ENCODE data around the gene MLLT10.

The MLLT10 gene

GRCh38 chr10:21517134-21518031 lies 16.6 kb upstream of the MLLT10 start:
- peak; percentile 62 for DNase-seq

GRCh38 chr10:21518149-21518640 lies 15.8 kb upstream of the MLLT10 start:
- peak; percentile 73 for DNase-seq

- no peak for DNase-seq
These were observed 15.2 kb upstream of the MLLT10 start for GRCh38 chr10:21518641-21519396.

GRCh38 chr10:21519397-21519933 lies 14.6 kb upstream of the MLLT10 start:
- no peak for DNase-seq

- DNase-seq, result peak; percentile 28
These were observed 14.0 kb upstream of the MLLT10 start for GRCh38 chr10:21519941-21520436.

GRCh38 chr10:21520509-21520908 lies 13.5 kb upstream of the MLLT10 start:
- DNase-seq, result no peak

GRCh38 chr10:21520949-21521348 lies 13.1 kb upstream of the MLLT10 start:
- no peak for DNase-seq

- no peak for DNase-seq
These were observed 12.1 kb upstream of the MLLT10 start for GRCh38 chr10:21521751-21522533.

GRCh38 chr10:21522631-21523406 lies 11.2 kb upstream of the MLLT10 start:
- no peak for DNase-seq

- DNase-seq, result peak; percentile 90
These were observed 10.4 kb upstream of the MLLT10 start for GRCh38 chr10:21523557-21524008.

GRCh38 chr10:21524131-21524525 lies 9.9 kb upstream of the MLLT10 start:
- no peak for DNase-seq

GRCh38 chr10:21524526-21525366 lies 9.3 kb upstream of the MLLT10 start:
- DNase-seq, result no peak

- DNase-seq, result peak; percentile 90
These were observed 8.5 kb upstream of the MLLT10 start, which contains the start of gene SKIDA1 for GRCh38 chr10:21525367-21526187. Gene SKIDA1 (minus strand): TSS chr10:21525682. CDS start chr10:21517822, 7,860 bp downstream.

GRCh38 chr10:21526188-21526859 lies 7.7 kb upstream of the MLLT10 start:
- peak; percentile 83 for DNase-seq

GRCh38 chr10:21526860-21527597 lies 7.0 kb upstream of the MLLT10 start:
- DNase-seq, result no peak

- DNase-seq, result peak; percentile 53
These were observed 6.3 kb upstream of the MLLT10 start for GRCh38 chr10:21527598-21528235.

GRCh38 chr10:21528236-21529031 lies 5.6 kb upstream of the MLLT10 start:
- no peak for DNase-seq
